ENCODE measurements around the gene BMPR1A. TPM values are rescaled to one million over a fixed set of nuclear protein-coding genes. Genes with fewer than 3 reads are reported as not detected.
A peak's percentile ranks its signal among the peaks of the same experiment; 100 is the strongest.

The BMPR1A gene
- total and polyA plus RNA-seq, 9 of the 15 experiments (the other 6 are each of a cell fraction or from before 2014, with no cell fraction given) = 1.6 to 17.5 (median 9.1) TPM

- TF ChIP-seq REST (IDR thresholded peaks at IDR 0.05; ENCODE audit: borderline replicate concordance) = peak; percentile 85
- TF ChIP-seq REST (CRISPR knock-in tag; IDR thresholded peaks at IDR 0.05; ENCODE audit: low read depth) = no peak
- TF ChIP-seq HOMEZ (CRISPR knock-in tag; IDR thresholded peaks at IDR 0.05) = no peak
- no peak for TF ChIP-seq ZNF609 (CRISPR knock-in tag; IDR thresholded peaks at IDR 0.05; ENCODE audit: borderline replicate concordance)
- no peak for TF ChIP-seq DNMT1 (IDR thresholded peaks at IDR 0.05)
- no peak for TF ChIP-seq TCFL5 (CRISPR knock-in tag; conservative IDR thresholded peaks at IDR 0.05)
- no peak for TF ChIP-seq ZNF217 (CRISPR knock-in tag; IDR thresholded peaks at IDR 0.05)
- TF ChIP-seq CTCF (IDR thresholded peaks at IDR 0.05 in 2 of 3, conservative IDR thresholded peaks at IDR 0.05 in 1 of 3; ENCODE audit: insufficient read depth in 2 of 3, low read depth in 1 of 3, low read length in 3 of 3) = peak; percentile 97 to 98 (median 97)
- TF ChIP-seq SRSF9 (IDR thresholded peaks at IDR 0.05; ENCODE audit: borderline replicate concordance, low read depth, low read length) = no peak
These were observed 203.8 kb downstream of the BMPR1A start (continued) for GRCh38 chr10:86960003-86960862.

Measured in K562 (cell line).